ENCODE results near the gene CD81. TPM values are rescaled to one million over a fixed set of nuclear protein-coding genes. Genes with fewer than 3 reads are reported as not detected.

CD81 gene
- total RNA-seq, 1 experiment from 2014 or later, result 416 TPM

DNA sequence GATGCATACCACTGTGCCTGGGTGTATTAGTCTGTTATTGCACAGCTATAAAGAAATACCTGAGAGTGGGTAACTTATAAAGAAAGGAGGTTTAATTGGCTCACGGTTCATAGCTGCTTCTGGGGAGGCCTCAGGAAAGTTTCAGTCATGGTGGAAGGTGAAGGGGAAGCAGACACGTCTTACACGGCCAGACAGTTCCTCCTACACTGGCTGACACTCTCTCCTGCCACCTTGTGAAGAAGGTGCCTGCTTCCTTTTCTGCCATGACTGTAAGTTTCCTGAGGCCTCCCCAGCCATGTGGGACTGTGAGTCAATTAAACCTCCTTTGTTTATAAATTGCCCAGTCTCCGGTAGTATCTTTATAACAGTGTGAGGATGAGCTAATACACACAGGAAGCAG lies 33.6 kb upstream of the CD81 start:
- no TSS peak for BruUV-seq (replicated peaks)

DNA sequence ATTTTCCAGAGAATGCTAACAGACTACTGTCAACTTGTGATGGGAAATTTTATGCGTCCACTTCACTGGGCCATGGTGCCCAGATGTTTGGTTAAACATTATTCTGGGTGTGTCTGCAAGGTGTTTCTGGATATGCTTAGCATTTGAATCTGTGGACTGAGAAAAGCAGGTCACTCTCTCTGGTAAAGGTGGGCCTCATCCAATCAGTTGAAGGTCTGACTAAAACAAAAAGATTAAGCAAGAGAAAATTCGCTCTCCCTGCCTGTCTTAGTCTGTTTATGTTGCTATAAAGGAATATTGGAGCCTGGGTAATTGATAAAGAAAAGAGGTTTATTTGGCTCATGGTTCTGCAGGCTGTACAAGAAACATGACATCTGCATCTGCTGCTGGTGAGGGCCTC lies 32.1 kb upstream of the CD81 start:
- H3K4me1 ChIP-seq (ENCODE audit: control insufficient read depth, insufficient read depth, low read length), result no peaks in the 10 kb centered on the region
- in situ Hi-C loops (cut with HindIII; ENCODE audit: low pct_unique_long_range_greater_than_20kb, low sequenced_read_pairs), result no loop called here
- ATAC-seq (no peak), DNase-seq (ENCODE audit: low read depth, low spot score) (no peak)
- TF ChIP-seq, protein P1, sequence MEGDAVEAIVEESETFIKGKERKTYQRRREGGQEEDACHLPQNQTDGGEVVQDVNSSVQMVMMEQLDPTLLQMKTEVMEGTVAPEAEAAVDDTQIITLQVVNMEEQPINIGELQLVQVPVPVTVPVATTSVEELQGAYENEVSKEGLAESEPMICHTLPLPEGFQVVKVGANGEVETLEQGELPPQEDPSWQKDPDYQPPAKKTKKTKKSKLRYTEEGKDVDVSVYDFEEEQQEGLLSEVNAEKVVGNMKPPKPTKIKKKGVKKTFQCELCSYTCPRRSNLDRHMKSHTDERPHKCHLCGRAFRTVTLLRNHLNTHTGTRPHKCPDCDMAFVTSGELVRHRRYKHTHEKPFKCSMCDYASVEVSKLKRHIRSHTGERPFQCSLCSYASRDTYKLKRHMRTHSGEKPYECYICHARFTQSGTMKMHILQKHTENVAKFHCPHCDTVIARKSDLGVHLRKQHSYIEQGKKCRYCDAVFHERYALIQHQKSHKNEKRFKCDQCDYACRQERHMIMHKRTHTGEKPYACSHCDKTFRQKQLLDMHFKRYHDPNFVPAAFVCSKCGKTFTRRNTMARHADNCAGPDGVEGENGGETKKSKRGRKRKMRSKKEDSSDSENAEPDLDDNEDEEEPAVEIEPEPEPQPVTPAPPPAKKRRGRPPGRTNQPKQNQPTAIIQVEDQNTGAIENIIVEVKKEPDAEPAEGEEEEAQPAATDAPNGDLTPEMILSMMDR (IDR thresholded peaks at IDR 0.05), result no peak
- TF ChIP-seq SIN3A (IDR thresholded peaks at IDR 0.05; ENCODE audit: borderline replicate concordance, insufficient read depth, low read depth, low read length) (no peak), TCF7L2 (IDR thresholded peaks at IDR 0.05; ENCODE audit: low read depth, low read length) (no peak), POLR2AphosphoS5 (IDR thresholded peaks at IDR 0.05; ENCODE audit: low read depth, low read length) (no peak)
- TF ChIP-seq, protein P2, sequence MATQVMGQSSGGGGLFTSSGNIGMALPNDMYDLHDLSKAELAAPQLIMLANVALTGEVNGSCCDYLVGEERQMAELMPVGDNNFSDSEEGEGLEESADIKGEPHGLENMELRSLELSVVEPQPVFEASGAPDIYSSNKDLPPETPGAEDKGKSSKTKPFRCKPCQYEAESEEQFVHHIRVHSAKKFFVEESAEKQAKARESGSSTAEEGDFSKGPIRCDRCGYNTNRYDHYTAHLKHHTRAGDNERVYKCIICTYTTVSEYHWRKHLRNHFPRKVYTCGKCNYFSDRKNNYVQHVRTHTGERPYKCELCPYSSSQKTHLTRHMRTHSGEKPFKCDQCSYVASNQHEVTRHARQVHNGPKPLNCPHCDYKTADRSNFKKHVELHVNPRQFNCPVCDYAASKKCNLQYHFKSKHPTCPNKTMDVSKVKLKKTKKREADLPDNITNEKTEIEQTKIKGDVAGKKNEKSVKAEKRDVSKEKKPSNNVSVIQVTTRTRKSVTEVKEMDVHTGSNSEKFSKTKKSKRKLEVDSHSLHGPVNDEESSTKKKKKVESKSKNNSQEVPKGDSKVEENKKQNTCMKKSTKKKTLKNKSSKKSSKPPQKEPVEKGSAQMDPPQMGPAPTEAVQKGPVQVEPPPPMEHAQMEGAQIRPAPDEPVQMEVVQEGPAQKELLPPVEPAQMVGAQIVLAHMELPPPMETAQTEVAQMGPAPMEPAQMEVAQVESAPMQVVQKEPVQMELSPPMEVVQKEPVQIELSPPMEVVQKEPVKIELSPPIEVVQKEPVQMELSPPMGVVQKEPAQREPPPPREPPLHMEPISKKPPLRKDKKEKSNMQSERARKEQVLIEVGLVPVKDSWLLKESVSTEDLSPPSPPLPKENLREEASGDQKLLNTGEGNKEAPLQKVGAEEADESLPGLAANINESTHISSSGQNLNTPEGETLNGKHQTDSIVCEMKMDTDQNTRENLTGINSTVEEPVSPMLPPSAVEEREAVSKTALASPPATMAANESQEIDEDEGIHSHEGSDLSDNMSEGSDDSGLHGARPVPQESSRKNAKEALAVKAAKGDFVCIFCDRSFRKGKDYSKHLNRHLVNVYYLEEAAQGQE (IDR thresholded peaks at IDR 0.05; ENCODE audit: insufficient read depth in 1 of 2, low read depth in 2 of 2, low read length in 1 of 2), result no peak
- H3K36me3 ChIP-seq (ENCODE audit: control insufficient read depth, insufficient read depth, low read length), result no peaks in the 10 kb centered on the region
- ChIA-PET POLR2A (no interaction called here), CTCF (no interaction called here)
- BruUV-seq (replicated peaks), result no TSS peak
- H3K4me3 ChIP-seq (ENCODE audit: low read depth in 2 of 2, low read length in 2 of 2), result no peak overlapping the region
- H3K27ac ChIP-seq (ENCODE audit: low read length), result no peak overlapping the region
- H3K9me3 ChIP-seq (ENCODE audit: control insufficient read depth, insufficient read depth, low read depth, low read length), result no peaks in the 10 kb centered on the region
- intact Hi-C loops (cut with micrococcal nuclease; ENCODE audit: unreplicated experiment), result no loop called here
- peaks cover 9% of the 10 kb centered on the region; the same call in 1 of the 2 replicates for H3K27me3 ChIP-seq (ENCODE audit: control insufficient read depth, insufficient read depth, low read length)

More for the DNA sequence above, 33.6 kb upstream of the CD81 start:
- in situ Hi-C loops (cut with HindIII; ENCODE audit: low pct_unique_long_range_greater_than_20kb, low sequenced_read_pairs), result no loop called here
- CTCF ChIA-PET, result no interaction called here
- no peak overlapping the region for H3K4me3 ChIP-seq (ENCODE audit: low read depth in 2 of 2, low read length in 2 of 2)
- POLR2A ChIA-PET, result no interaction called here
- H3K27ac ChIP-seq (ENCODE audit: low read length), result no peak overlapping the region
- TF ChIP-seq, protein P1 (IDR thresholded peaks at IDR 0.05), result no peak
- no peak for TF ChIP-seq POLR2AphosphoS5 (IDR thresholded peaks at IDR 0.05; ENCODE audit: low read depth, low read length)
- H3K27me3 ChIP-seq (ENCODE audit: control insufficient read depth, insufficient read depth, low read length), result peaks cover 11% of the 10 kb centered on the region; the same call in 1 of the 2 replicates
- no peaks in the 10 kb centered on the region for H3K36me3 ChIP-seq (ENCODE audit: control insufficient read depth, insufficient read depth, low read length)
- no peaks in the 10 kb centered on the region for H3K9me3 ChIP-seq (ENCODE audit: control insufficient read depth, insufficient read depth, low read depth, low read length)
- DNase-seq (ENCODE audit: low read depth, low spot score) (no peak), ATAC-seq (no peak)
- intact Hi-C loops (cut with micrococcal nuclease; ENCODE audit: unreplicated experiment), result no loop called here
- H3K4me1 ChIP-seq (ENCODE audit: control insufficient read depth, insufficient read depth, low read length), result no peaks in the 10 kb centered on the region
